OCI-LY1 (cell line): Measurements from ENCODE around the gene PCP2.

Experiments used
- CTCF ChIP-seq: fragments of 200-600 bp; sonication (generic), shearing (Covaris generic); IDR thresholded peaks from 2 replicates; pipeline ENCODE4 v1.5.1; 2017; ENCODE audit warnings: mild to moderate bottlenecking, antibody characterized with exemption, low read length, moderate library complexity, mixed read lengths
- EZH2 ChIP-seq: fragments of 200-600 bp; sonication (generic), shearing (Covaris generic); IDR thresholded peaks from 2 replicates; pipeline ENCODE4 v1.8.0; 2017; ENCODE audit warnings: borderline replicate concordance, mixed run types, mild to moderate bottlenecking, antibody characterized with exemption, low read length, moderate library complexity, mixed read lengths

DNA sequence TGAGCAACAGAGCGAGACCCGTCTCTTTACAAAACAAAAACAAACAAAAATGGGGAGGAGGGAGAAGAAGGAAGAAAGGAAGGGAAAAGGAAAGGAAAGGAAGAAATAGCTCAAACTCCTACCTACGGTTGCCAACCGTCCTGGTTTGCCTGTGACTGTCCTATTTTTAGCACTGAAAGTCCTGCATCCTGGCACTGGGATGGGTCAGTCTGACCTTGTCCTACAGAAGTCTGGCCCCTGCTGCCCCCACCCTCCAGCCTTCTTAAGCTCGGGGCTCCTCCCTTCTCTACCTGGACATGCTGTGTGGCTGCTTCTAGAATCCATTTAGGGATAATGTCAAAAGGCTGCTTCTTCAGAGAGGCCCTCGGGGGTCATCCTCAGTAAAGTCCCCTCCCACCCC is 2.2 kb upstream of the PCP2 start:
- TF ChIP-seq EZH2 (no peak), CTCF (no peak)
